Midbrain (tissue), 1 donor: ENCODE data around the gene RBPJL.

Experiments used
- DNase-seq: peaks from one replicate; lab custom pipeline; 2025; lab: John Stamatoyannopoulos, UW

Gene RBPJL

DNA sequence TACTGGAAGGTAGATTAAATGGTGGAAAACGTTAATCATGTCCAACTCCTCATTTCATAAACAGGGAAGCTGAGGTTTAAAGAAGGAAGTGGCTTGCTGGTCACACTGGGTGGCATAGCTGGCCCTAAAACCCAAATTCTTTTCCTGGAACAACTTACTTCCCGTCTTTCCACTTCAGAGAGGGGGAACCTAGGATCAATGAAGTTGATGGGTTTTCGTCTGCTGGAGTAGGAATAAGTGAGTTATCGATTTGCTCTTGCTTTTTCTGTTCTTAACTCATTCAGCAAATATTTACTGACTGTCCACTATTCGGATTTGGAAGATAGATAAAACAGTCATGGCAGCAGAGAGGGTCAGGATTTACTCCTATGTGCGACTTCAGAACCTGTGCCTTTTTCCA, 55.2 kb downstream of the RBPJL start:
- no peak for DNase-seq

DNA sequence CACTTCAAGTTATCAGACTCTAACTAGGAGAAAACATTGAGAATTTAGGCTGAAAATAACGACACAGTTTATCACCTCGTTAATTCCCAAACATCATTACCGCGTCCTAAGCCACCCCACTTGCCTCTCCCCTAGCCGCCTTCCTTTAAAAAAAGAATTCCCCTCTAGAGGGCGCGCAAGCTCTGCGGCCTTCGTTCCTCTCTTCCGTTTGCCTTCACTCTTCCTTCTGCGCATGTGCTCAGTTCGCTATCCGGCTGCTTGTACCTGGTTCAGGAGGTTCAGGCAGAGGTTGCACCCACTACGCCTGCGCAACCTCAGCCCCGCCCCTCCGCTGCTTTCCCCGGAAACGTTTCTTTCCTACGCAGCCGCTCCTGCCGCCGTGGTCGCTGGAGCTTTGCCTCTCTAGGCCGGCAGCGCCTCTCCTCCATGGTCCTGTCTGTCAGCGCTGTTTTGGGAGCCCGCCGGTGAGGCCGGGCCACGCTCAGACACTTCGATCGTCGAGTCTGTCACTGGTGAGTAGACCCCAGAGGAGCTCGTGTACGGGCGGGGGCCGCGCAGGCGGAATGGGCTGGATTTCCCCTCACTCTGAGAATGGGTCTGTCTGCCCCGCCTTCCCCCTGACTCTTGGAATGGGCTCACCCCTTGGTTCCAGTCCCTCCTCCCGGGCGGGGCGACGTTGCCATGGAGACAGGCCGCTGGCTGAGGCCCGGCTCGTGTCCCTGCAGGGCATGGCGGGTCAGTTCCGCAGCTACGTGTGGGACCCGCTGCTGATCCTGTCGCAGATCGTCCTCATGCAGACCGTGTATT, 56.4 kb downstream of the RBPJL start, which contains the start of gene SYS1:
Gene SYS1 (plus strand): TSS at position 353 of the 807 bp plus-strand sequence. CDS start 376 bp downstream, at position 729.
- DNase-seq = peak; percentile 98

DNA sequence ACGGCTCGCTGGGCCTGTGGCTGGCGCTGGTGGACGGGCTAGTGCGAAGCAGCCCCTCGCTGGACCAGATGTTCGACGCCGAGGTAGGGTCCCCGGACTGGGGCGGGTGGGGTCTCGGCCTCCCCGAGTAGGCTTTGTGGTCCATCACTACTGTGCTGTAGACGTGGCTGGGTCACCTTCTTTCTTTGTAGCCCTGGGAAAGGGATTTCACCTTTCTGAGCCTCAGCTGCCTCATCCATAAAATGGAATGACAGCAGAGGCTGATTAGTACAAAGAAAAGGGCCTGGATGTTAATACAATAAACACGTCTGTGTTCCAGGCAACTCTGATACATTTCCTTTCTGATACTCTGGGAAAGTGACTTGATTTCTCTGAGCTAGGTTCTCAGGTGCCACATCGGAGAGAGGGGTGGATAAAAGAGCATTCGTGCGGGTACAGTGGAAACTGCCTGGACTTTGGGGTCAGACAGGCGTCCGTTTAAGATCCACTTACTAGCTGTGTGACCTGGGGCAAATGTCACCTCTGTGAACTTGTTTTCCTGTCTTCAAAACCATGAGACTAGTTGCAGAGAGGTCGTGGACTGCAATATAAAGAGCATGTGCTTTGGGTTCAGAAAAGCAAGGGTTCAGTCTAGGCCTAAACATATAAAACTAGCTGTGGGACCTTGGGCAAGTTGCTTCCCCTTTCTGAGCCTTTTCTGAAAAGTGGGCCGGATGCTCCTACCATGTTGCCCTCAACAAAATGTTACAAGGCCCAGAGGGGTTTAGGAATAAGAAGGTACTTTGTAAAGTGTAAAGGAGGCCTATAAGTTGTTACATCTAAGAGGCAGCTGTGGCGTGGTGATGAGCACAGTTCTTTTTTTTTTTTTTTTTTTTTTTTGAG, 57.2 kb downstream of the RBPJL start:
- DNase-seq = no peak

DNA sequence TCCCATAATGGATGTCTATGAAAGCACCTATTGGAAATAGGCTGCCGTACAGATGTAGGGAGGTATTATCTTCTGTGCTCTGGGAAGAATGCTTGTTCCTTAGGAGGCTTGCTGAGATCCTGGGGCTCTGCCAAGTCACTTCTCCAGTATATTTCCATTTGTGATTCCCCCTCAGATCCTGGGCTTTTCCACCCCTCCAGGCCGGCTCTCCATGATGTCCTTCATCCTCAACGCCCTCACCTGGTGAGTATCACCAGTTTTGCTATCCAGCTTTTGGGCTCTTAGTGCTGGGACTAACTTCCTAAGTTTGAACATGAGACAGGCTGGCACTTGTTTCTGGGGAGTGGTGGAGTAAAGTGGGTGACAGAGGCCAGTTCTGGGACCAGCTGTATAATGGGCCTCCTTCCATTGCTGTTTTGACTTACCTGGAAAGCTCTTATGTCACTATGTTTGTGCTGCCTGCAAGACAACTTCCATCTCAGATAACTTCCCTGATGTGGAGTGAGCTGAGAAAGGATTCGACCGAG, 58.9 kb downstream of the RBPJL start:
- DNase-seq = no peak

DNA sequence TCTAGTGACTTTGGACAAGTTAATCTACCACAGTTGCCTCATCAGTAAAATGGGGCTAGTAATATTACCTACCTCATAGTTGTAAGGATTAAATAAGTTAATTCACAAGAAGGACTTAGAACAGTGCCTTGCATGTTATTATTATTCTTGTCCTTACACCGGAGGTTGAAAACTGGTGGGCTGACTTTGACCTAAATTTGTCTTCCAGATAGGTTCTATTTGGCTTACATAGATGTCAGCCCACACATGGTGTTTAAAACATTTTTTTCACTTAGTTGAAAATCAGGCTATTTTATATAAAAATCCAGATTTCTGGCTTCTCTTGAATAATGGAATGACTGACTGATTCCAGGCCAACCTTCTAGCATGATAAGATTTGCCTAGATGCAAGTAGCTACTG, 59.6 kb downstream of the RBPJL start:
- no peak for DNase-seq

DNA sequence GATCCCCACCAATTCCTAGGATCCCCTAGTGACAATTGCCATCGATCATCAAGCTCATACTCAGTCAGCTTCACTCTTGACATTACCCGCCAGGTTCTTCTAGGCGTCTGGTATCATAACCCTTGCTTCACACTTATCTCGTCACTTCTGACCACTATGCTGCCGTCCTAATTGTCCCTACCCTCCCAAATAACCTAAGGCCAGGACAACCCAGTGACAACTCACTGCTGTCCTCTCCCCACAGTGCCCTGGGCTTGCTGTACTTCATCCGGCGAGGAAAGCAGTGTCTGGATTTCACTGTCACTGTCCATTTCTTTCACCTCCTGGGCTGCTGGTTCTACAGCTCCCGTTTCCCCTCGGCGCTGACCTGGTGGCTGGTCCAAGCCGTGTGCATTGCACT, 60.0 kb downstream of the RBPJL start:
- no peak for DNase-seq

DNA sequence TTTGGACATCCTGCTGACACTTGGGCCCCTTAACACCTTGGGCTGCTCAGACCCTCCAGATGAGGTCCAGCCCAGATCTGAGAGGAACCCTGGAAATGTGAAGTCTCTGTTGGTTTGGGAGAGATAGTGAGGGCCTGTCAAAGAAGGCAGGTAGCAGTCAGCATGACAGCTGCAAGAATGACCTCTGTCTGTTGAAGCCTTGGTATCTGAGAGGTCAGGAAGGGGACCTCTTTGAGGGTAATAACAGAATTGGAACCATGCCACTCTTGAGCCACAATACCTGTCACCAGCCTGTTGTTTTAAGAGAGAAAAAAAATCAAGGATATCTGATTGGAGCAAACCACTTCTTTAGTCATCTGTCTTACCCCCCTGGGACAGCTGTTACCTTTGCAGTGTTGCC, 60.5 kb downstream of the RBPJL start:
- no peak for DNase-seq
